Renal cortex interstitium (tissue), 11 donors: ENCODE results near the gene ZAP70. TPM values are rescaled to one million over a fixed set of nuclear protein-coding genes. Genes with fewer than 3 reads are reported as not detected.

Experiments used
- DNase-seq, 11 donors: peaks; one replicate each; pipeline ENCODE4 v3.0.0-alpha.2; 2013; ENCODE audit warnings: low read depth in 9 of 11, low spot score in 4 of 11; ENCODE audit errors: extremely low read depth in 1 of 11
- polyA plus RNA-seq, 3 donors: library from polyadenylated mRNA; unstranded; fragments of 120-200 nt; gene quantifications; one replicate each; pipeline ENCODE4 v1.2.1, GENCODE V29; 2013; ENCODE audit not compliant: insufficient read length in 3 of 3

Gene ZAP70
- polyA plus RNA-seq, 3 donors, result 2.4 to 2.6 (median 2.5) TPM

- no peak for DNase-seq
Observed at GRCh38 chr2:97741251-97741650, 27.9 kb downstream of the ZAP70 start.

- no peak for DNase-seq
Observed at GRCh38 chr2:97741686-97742085, 28.3 kb downstream of the ZAP70 start.

- no peak for DNase-seq
Observed at GRCh38 chr2:97742381-97742847, 29.0 kb downstream of the ZAP70 start.

DNA sequence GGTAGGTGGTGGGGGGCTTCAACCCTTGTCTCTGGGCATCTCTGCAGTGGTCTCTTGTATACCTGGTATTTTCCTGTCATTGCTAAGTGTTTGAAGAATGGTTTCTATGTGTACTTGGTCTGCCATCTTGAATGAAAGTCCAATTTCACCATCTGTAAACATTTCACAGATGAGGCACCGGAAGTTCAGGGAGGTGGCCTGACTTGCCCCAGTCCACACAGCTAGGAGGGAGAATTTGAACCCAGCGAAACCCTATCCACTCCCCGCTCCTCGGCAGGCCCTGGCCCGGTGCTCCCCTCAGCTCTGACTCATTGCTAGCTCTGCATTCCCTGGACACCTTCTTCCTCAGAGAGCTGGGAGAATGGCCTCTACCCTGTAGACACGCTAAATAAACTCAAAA is 30.5 kb downstream of the ZAP70 start:
- no peak for DNase-seq

GRCh38 chr2:97745474-97746174 is 32.2 kb downstream of the ZAP70 start:
- DNase-seq, result no peak

- no peak for DNase-seq
Observed at GRCh38 chr2:97747285-97747684, 33.9 kb downstream of the ZAP70 start.

DNA sequence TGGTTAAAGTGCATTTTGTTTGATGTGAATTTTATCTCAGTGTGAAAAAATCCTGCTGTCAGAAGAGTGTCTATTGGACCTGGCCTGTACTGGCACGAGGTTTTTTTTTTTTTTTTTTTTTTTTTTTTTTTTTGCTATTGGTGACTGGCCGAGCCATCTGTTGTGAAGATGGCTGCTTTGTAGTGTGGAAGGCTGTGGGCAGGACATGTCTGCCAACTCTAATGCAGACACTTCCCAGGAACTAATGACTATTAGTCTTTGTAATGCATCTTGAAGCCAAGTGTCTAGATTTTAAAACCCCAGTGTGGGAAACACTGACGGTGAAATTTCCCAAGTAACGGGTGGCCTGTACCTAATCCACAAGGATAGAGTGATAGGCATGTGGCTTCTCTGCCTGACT is 34.3 kb downstream of the ZAP70 start:
- DNase-seq, result no peak

- no peak for DNase-seq
Observed at GRCh38 chr2:97749581-97749980, 36.2 kb downstream of the ZAP70 start.

DNA sequence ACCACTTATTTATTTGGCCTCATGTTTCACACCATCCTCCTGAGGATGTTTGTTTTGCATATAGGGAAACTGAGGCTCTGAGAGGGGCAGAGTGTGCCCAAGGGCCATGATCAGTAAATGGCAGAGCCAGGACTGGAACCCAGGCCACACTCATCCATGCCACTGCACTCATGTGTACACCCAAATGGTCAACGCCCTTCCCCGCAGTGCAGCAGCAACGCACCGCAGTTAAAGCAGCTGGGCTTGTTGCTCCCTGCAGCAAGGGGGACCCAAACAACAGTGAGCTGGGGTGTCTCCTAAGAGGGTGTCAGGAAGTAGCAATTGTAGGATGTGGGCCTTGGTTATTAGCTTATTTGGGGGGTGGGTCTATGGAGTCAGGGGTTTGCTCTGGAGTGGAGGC is 36.6 kb downstream of the ZAP70 start:
- DNase-seq, result no peak

DNA sequence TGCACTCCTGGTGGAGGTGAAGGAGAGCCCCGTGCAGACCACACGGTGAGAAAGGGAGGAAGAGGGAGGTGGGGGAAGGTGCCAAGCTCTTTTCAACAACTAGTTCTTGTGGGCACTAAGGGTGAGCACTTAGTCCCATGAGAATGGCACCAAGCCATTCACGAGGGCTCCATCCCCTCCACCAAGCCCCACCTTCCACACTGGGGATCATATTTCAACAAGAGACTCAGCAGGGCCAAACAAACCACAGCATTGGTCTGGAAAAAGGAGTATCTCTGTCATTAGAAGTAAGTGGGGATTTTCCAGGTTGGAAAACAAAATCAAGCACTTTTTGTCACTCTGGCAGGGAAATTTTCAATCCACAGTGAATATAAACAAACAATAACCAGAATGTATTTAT is 38.4 kb downstream of the ZAP70 start:
- DNase-seq, result no peak

DNA sequence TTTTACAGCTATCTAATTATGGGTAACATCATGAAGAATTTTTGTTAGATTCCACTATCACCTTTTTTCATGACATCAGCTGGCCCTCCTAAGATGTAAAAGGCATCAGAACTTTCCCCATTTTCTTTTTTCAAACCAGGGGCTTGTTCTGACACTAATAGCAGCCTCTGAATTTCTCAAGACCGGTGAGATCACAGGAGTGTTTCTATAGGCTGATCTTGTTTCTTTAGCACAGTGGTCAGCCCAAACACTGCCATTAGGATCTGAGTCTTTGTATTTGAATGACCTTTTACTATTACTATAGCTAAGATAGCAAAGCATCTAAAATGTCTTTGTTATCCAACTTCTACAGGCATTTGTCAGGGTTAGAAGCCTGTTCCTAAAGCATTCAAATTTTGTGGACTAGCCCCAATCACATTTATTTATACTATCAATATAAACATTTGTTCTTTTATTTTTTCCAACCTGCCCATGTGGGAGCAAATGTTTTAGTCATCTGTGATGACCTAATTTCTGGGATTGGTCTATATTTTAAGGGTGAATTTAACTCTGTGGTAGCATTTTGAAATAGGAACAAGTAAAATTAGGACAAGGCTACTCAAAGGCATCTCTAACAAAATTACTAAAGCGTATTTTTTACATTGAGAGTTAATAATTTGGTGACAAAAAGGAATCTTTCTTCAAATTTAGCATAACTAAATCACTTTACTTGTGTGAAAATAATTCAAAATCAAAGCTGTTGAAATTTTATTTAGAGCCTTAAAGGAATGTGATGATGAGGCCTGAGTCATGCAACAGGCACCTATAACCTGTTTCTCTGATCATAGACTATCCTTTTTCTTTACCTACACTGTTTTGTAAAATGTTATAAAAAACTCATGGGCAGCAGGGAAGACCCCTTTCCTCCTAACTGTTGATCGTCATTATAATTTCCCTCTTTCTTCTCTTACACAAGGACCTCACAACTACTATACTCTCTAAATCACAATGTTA is 39.3 kb downstream of the ZAP70 start:
- DNase-seq, result no peak

GRCh38 chr2:97754690-97755346 is 41.4 kb downstream of the ZAP70 start:
- no peak for DNase-seq

- no peak for DNase-seq
Observed at GRCh38 chr2:97755491-97755890, 42.1 kb downstream of the ZAP70 start.

DNA sequence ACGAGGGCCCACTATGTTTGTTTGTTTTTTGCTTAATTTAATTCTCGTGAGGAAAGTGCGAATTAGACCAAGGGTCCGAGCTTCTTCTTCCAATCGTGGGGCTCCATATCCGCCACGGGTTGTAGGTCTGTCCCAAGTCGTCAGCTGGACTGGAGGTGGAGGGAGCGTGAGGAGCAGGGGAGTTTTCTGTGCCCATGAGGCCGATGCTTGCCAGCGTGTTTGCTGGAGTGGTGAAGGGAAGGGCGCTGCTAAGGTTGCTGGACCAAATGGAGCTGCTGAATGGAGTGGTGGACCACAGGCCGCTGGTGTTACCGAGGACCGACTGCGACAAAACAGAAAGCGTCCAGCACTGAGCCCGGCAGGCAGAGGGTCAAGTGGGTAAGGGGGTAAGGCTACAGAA is 43.7 kb downstream of the ZAP70 start:
- no peak for DNase-seq

- no peak for DNase-seq
Observed at GRCh38 chr2:97758131-97758705, 44.8 kb downstream of the ZAP70 start.

DNA sequence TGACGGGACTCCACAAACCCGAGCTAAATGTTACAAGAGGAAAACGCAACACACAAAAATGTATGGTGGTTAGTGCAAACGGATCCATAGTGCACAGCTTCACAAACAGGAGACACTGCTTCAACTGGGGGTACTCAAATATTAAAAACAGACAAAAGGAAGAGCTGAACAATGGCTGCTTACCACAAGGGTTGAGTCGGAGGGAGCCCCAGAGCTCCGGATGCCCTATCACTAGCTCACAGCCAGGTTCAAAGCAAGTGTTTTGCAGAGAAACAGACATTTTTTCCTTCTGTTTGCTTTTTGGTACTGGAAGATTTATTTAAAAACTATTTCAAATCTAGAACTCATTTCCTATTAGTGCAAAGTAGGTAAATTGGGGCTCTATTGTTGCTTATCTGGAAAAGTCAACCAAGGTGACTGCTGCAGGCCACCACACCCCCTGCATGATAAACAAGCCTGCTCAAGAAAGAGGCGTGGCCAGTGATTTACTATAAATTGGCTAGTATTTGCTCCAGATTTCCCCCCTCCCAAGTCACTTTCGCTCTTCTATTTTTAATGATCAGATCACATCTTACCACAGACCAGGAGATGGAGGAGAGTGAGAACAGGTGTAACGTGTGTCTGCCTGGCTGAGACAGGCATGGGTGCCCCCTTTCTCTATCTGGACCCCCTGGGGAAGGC is 46.5 kb downstream of the ZAP70 start:
- DNase-seq, result no peak

GRCh38 chr2:97760480-97761049 is 47.2 kb downstream of the ZAP70 start:
- DNase-seq, result no peak

DNA sequence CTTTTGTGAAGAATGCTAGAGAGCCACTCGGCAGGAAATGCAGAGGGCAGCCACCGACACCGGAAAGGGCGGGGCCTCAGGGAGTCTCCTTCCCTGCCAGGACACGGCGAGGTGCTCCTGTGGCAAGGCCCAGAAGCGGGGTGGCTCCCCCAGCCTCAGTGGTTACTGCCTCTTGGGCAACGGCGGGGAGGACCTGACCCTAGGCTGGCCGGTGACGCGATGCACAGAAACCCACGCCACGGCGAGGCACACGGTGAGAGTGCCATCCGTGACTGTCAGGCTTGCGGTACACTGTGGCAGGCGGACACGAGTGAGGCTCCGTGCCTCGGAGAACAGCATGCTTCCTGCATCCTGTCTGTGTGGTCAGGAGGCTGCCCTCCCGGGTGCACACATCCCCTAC is 47.8 kb downstream of the ZAP70 start:
- no peak for DNase-seq
